ENCODE results near the gene PAPPA.

Gene PAPPA

DNA sequence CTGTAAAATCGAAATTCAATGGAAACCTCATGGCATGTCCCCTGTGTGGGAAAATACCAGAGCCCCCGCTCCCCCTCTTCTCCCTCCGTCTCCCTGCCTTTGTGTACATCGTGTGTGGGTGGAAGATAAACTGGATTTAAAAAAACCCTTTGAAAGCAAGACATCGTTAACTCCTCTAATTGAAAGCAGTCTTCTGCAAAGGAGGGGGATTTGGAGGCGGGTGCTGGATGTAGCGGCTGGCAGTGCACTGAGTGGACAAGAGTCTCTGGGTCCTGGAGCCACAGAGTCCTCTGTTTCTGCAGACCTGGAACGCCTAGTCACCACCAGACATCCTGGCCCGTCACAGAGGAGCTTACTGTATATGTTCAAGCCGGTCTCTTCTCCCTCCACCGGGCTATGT is 169.4 kb downstream of the PAPPA start:
- no peak for TF ChIP-seq EZH2phosphoT487 (conservative IDR thresholded peaks at IDR 0.05; ENCODE audit: low read length)
- TF ChIP-seq, protein P1, sequence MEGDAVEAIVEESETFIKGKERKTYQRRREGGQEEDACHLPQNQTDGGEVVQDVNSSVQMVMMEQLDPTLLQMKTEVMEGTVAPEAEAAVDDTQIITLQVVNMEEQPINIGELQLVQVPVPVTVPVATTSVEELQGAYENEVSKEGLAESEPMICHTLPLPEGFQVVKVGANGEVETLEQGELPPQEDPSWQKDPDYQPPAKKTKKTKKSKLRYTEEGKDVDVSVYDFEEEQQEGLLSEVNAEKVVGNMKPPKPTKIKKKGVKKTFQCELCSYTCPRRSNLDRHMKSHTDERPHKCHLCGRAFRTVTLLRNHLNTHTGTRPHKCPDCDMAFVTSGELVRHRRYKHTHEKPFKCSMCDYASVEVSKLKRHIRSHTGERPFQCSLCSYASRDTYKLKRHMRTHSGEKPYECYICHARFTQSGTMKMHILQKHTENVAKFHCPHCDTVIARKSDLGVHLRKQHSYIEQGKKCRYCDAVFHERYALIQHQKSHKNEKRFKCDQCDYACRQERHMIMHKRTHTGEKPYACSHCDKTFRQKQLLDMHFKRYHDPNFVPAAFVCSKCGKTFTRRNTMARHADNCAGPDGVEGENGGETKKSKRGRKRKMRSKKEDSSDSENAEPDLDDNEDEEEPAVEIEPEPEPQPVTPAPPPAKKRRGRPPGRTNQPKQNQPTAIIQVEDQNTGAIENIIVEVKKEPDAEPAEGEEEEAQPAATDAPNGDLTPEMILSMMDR (IDR thresholded peaks at IDR 0.05; ENCODE audit: insufficient read depth, low read length, poor library complexity, severe bottlenecking): no peak
- Histone ChIP-seq H2AFZ (ENCODE audit: low read depth, low read length, severe bottlenecking) (no peak overlapping the region), H3K4me2 (ENCODE audit: low read depth, low read length, poor library complexity, severe bottlenecking) (no peak overlapping the region)

DNA sequence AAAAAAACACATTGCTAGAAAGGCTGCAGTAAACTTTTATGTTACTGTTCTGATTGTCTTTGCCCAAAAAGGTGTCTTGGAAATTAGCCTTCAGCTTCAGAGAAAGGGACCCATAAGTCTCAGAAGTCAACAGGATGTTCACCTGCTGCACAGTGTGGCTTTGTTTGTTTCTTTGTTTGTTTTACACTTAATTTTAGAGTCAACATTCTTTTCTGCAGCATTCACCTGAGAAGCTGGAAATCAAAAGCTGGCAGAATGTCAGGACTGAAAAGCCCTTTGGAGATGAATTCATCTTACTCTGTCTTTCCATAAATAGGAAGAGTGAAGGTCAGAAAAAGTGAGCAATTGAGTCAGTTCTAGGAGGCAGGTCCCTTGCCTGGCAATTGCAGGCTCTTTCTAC is 170.0 kb downstream of the PAPPA start:
- no peaks in the 10 kb centered on the region for H3K36me3 ChIP-seq (ENCODE audit: low read length)
- no peak overlapping the region for H3K9ac ChIP-seq (ENCODE audit: low read length)
- no peaks in the 10 kb centered on the region for H4K20me1 ChIP-seq (ENCODE audit: low read depth, low read length)
- TF ChIP-seq, protein P1 (IDR thresholded peaks at IDR 0.05; ENCODE audit: insufficient read depth, low read length, poor library complexity, severe bottlenecking): no peak
- TF ChIP-seq EZH2phosphoT487 (conservative IDR thresholded peaks at IDR 0.05; ENCODE audit: low read length): no peak
- no peaks in the 10 kb centered on the region for H3K79me2 ChIP-seq (ENCODE audit: insufficient read depth, low read length)
- no peak overlapping the region for H3K27ac ChIP-seq (ENCODE audit: low read depth, low read length)
- H3K27me3 ChIP-seq (ENCODE audit: low read length): no peaks in the 10 kb centered on the region
- H3F3A ChIP-seq (ENCODE audit: insufficient read depth): no peaks in the 10 kb centered on the region
- no peak overlapping the region for H2AFZ ChIP-seq (ENCODE audit: low read depth, low read length, severe bottlenecking)
- H3K9me3 ChIP-seq (ENCODE audit: insufficient read depth, low read length): no peaks in the 10 kb centered on the region
- H3K4me2 ChIP-seq (ENCODE audit: low read depth, low read length, poor library complexity, severe bottlenecking): no peak overlapping the region
- no peaks in the 10 kb centered on the region for H3K9me2 ChIP-seq (replicated peaks; ENCODE audit: insufficient read depth, low read length)
- no peak overlapping the region for H3K4me3 ChIP-seq (ENCODE audit: insufficient read depth, low read length, poor library complexity, severe bottlenecking)

More for the DNA sequence above, 169.4 kb downstream of the PAPPA start:
- Histone ChIP-seq H3K4me3 (ENCODE audit: insufficient read depth, low read length, poor library complexity, severe bottlenecking) (no peak overlapping the region), H4K20me1 (ENCODE audit: low read depth, low read length) (no peaks in the 10 kb centered on the region), H3K79me2 (ENCODE audit: insufficient read depth, low read length) (no peaks in the 10 kb centered on the region), H3K36me3 (ENCODE audit: low read length) (no peaks in the 10 kb centered on the region), H3F3A (ENCODE audit: insufficient read depth) (no peaks in the 10 kb centered on the region), H3K27me3 (ENCODE audit: low read length) (no peaks in the 10 kb centered on the region), H3K27ac (ENCODE audit: low read depth, low read length) (no peak overlapping the region), H3K9me2 (replicated peaks; ENCODE audit: insufficient read depth, low read length) (no peaks in the 10 kb centered on the region), H3K9ac (ENCODE audit: low read length) (no peak overlapping the region), H3K9me3 (ENCODE audit: insufficient read depth, low read length) (no peaks in the 10 kb centered on the region)

DNA sequence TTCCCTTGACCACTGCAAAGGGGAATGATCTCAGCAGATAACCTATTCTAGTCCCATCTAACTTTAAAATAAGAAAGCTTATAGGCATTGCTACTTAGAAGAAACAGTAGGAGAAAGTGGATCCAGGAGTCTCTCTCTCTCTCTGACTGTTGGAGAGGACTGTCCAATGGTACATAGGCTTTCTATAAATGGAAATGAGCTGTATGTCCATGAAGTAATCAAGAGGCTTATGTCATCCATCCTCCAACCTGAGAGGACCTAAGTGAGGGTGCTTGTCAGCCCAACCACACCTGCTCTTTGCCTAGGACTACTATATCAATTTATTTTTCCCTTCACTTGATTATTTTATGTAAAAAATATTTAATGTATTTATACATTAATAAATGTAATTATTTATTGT is 172.3 kb downstream of the PAPPA start:
- no peak overlapping the region for H3K4me2 ChIP-seq (ENCODE audit: low read depth, low read length, poor library complexity, severe bottlenecking)
- no peaks in the 10 kb centered on the region for H3K9me3 ChIP-seq (ENCODE audit: insufficient read depth, low read length)
- TF ChIP-seq EZH2phosphoT487 (conservative IDR thresholded peaks at IDR 0.05; ENCODE audit: low read length): no peak
- TF ChIP-seq, protein P1 (IDR thresholded peaks at IDR 0.05; ENCODE audit: insufficient read depth, low read length, poor library complexity, severe bottlenecking): no peak
- H3K36me3 ChIP-seq (ENCODE audit: low read length): no peaks in the 10 kb centered on the region
- H3K9me2 ChIP-seq (replicated peaks; ENCODE audit: insufficient read depth, low read length): no peaks in the 10 kb centered on the region
- H3K4me3 ChIP-seq (ENCODE audit: insufficient read depth, low read length, poor library complexity, severe bottlenecking): no peak overlapping the region
- no peaks in the 10 kb centered on the region for H3K27me3 ChIP-seq (ENCODE audit: low read length)
- H3K27ac ChIP-seq (ENCODE audit: low read depth, low read length): no peak overlapping the region
- no peaks in the 10 kb centered on the region for H4K20me1 ChIP-seq (ENCODE audit: low read depth, low read length)
- no peaks in the 10 kb centered on the region for H3K79me2 ChIP-seq (ENCODE audit: insufficient read depth, low read length)
- H2AFZ ChIP-seq (ENCODE audit: low read depth, low read length, severe bottlenecking): no peak overlapping the region
- H3F3A ChIP-seq (ENCODE audit: insufficient read depth): no peaks in the 10 kb centered on the region
- no peak overlapping the region for H3K9ac ChIP-seq (ENCODE audit: low read length)

Data from SU-DHL-6 (cell line).